T47D (cell line): Measurements from ENCODE around the gene RALGPS2.
"Not testable (repeated sequence)": the region's sequence is repeated elsewhere in the genome, so short reads cannot be mapped to it uniquely, and the experiment has no call there.

Source experiments
- DNase-seq, 2 experiments: peaks; one replicate each; pipeline versions ENCODE4 v3.0.0 to v3.0.0-alpha.2; 2011 to 2012; ENCODE audit warnings: low read depth in 1 of 2, low spot score in 1 of 2
- JUND ChIP-seq: IDR thresholded peaks from 2 replicates; pipeline ENCODE4 v1.6.1; 2012; ENCODE audit warnings: low read depth
- in situ Hi-C: cut with HindIII; loops from 2 replicates; pipeline ENCODE4 v1.10.0; 2016; ENCODE audit warnings: low sequenced_read_pairs, low pct_unique_long_range_greater_than_20kb

RALGPS2 gene

DNA sequence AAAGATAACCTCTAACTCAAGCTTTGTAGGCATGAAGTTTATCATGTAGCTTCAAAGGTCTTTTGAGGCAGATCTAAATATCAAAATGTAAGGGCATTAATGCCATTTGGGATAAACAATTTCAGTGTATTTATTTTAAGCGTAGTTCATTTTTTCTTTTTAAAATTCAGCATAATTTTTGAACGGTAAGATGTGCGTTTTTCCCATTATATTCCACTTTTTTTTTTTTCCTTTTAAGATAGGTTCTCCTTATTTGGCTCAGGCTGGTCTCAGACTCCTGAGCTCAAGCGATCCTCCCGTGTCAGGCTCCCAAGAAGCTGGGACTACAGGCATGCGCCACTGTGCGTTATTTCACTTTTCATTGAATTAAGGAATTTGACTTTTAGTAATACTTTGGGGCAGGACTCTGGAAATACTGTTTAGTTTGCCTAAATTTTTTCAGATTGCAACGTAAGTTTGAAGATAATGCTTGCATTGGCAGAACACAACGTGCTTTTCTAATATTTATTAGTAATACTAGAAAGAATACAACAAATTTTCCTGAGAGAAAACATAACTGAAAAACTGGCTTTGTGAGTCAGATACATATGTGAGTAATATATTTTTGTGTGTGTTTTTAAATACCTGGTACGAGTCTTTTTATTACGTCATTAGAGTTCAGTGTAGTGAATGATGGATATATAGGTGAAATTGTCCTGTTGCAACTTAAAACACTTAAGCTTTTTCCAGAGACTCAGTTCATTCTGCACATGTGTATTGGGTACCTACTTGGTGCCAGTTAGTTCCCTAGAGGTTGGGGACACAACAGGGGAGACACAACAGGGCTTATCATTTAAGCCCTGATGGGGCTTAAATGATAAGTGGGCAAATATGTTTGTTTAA, 2.2 kb downstream of the RALGPS2 start:
- in situ Hi-C loops: no loop called here
- no peak for TF ChIP-seq JUND
- peak in 1 of 2 experiments; percentile 30 for DNase-seq

DNA sequence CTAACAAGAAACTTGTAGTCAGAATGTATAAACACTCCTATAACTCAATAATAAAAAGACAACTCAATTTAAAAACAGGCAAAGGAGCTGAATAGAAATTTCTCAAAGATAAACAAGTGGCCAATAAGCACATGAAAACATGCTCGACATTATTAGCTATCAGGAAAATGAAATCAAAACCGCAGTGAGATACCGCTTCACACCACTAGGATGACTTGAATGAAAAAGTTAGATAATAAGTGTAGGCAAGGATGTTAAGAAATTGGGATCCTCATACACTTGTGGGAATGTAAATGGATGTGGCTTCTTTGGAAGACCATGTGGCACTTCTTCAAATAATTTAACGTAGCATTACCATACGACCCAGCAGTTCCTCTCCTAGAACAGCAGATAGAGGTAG, 8.9 kb downstream of the RALGPS2 start:
- no peak for TF ChIP-seq JUND
- in situ Hi-C loops: no loop called here
- no peak for DNase-seq

DNA sequence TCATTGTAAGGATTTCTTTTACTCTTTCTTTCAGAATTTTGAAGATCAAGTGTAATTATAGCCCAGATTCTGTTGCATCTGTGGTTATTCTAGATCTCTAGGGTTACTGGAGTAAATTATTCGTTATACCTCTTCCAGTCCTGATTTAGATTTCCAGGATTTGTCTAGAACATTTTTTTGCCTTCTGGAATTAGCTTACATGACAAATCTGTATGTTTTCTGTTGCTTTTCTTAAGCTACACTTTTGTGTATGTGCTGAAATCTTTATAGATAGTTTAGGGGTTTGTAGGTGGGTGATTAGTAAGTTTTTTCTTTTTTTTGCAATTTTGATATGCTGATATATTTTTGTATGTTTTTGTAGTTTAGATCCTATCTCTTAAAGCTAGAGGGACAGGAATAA, 13.7 kb downstream of the RALGPS2 start:
- in situ Hi-C loops: no loop called here
- DNase-seq: no peak
- TF ChIP-seq JUND: no peak

DNA sequence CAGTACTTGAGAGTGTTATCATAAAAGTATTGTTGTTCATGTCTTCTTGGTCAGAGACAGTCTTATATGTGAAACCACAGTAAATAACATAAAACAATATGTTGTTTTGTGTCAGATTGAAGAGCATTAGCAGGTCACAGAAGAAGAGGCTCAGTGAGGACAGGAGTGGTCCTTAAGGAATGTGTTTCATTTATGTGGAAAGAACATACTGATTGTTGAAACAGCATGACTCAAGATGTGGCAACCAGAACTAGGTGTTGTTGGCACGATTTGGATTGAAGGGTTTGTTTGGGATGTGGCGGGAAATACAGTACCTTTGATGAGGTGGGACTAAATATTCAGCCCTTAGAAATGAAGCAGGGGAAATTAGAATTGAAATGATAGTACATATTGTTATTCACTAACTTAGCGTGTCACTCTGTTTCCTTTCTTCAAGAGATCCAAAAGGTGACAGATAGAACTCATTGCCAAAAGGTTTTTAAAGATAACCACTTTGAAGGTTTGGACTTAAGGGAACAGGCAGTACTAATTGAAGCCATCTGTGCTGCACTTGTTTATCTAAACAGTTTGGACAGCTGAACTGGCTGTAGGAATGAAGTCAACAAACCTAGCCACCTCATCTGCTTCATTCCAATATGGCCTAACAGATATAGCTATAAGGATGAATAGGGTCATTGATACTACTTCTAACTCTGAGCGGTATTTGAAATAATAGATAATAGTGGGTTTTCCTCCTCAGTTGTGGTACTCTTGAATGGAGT, 14.4 kb downstream of the RALGPS2 start:
- no peak for DNase-seq
- no peak for TF ChIP-seq JUND
- in situ Hi-C loops: no loop called here

DNA sequence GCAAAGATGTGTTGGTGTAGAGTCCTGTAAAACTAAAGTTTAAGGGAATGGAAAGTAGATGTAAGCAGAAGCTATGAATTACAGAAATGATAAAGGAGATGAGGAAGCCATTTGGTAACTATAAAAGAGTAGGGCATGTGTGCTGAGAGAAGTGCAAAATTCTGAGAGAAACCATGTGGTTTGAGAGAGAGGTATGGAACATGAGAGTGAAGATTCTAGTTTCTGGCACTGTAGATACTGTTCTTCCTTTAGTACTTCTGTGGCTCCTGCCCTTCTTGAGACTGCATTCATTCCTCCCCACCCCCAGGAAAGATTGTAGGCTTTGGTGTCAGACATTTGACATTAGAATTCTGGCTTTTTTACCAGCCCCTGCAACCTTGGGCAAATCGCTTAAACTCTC, 15.4 kb downstream of the RALGPS2 start:
- in situ Hi-C loops: no loop called here
- no peak for TF ChIP-seq JUND
- no peak for DNase-seq

DNA sequence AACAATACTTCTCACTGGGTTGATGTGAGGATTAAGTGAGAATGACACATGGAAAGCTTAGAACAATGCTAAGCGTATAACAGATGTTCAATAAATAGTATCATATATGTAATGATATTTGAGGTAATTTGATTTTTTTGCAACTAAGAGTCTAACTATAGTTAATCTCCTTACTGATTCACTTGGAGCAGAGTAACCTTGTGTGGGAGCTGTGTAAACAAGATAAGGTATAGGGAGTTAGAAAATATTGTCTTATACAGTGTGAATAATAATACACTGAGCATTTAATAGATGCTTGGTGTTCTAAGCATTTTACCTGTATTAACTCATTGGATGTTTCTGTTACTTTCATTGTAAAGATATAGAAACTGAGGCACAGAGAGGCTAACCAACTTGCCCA, 15.9 kb downstream of the RALGPS2 start:
- no peak for TF ChIP-seq JUND

DNA sequence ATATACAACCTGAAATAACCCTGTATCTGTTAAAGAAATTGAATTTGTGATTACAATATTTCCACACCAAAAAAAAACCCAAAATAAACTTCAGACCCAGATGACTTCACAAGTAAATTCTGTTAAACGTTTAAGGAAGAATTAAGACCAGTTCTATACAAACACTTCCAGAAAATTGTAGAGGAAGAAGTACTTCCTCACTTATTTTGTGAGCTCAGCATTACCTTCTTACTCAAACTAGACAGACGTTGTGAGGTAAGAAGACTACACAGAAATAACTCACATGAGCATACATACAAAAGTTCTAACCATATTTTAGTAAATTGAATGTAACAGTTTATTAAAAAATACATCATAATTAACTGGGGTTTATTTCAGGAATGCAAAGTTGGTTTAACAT, 18.8 kb downstream of the RALGPS2 start:
- DNase-seq: no peak
- in situ Hi-C loops: no loop called here
- no peak for TF ChIP-seq JUND

More for the DNA sequence above, 15.9 kb downstream of the RALGPS2 start:
- no peak for DNase-seq
- in situ Hi-C loops: no loop called here

DNA sequence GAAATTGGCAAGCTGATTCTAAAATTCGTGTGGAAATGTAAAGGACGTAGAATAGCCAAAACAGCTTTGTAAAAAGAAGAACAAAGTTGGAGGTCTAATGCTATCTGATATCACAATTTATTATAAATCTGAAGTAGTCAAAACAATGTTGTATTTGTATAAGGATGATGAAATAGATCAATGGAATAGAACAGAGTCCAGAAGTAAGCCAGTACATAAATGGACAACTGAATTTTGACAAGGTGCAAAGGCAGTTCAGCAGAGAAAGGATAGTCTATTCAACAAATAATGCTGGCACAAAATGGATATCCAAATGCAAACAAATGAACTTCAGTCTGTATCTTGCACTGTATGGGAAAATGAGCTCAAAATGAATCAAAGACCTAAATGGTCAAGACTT, 20.2 kb downstream of the RALGPS2 start:
- no peak for TF ChIP-seq JUND
- in situ Hi-C loops: no loop called here
- no peak for DNase-seq

DNA sequence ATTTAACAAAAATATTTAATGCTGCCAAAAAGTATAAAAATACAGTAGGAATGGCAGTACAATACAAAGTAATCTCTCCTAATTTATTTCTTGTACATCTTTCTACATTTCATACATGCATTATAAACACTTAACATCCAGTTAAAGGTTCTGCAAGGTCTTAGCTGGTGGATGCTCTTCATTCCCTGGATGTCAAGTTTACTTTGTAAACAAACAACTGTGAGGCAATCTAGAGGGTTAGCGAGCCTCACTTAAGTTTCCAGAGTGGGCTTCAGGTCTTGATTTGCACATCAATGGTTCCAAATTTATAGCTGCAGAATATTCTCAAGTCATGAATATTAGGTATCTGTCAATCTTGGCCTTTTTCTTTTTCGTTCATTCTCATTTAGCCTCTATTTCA, 21.3 kb downstream of the RALGPS2 start:
- no peak for TF ChIP-seq JUND
- DNase-seq: no peak
- in situ Hi-C loops: no loop called here

DNA sequence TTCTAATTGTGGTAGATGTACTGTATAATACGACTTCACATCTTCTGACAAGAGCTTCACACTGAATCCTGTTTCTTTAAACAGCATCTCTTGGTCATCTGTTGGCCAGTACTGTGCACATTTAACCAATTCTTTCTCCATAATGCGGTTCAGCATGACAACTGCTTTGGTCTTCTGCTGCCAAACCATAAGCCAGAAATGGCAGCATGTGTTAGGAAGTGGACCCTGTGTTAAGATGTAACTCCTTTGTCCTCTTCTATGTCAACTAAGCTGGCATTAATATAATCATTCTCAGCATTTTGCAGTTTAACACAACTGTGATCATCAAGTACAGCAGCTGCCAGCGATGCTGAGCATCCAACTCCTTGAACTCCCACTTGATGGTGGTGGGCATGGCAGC, 22.3 kb downstream of the RALGPS2 start:
- in situ Hi-C loops, DNase-seq: not testable (repeated sequence)

DNA sequence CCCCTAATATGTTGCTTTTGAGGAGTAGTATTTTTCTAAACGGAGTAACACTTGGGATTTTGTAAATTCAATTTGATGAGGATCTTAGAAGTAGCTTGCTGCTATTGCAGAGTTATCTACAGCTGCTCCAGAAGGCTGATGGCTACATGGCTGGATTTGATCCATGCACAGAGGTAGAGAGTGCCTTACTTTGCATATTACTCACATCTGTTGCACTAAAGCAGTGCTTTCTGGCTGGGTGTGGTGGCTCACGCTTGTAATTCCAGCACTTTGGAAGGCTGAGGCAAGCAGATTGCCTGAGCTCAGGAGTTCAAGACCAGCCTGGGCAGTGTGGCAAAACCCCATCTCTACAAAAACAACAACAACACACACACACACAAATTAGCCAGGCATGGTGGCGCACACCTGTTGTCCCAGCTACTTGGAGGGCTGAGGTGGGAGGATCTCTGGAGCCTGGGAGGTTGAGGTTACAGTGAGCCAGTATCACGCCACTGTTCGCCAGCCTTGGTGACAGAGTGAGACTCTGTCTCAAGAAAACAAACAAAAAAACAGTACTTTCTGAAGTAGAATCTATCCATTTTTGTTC, 24.6 kb downstream of the RALGPS2 start:
- in situ Hi-C loops: no loop called here
- no peak for DNase-seq
- no peak for TF ChIP-seq JUND

DNA sequence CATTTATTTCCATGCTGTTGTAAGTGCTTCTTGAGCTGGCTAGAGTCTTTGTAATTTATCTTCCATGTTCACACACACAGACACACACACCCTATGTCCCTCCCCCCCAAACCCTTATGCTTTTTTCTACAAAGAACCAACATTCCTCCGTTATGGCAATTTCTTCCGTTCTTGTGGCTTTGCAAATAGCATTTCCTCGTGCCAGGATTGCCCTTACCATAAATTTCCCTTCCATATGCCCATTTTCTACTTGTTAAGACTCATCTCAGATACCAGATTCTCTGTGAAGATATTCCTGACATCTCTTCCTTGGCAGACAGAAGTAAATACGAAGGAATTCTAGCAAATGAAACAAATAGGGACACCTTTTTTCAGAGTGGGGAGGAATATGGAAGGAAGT, 26.0 kb downstream of the RALGPS2 start:
- no peak for DNase-seq
- no peak for TF ChIP-seq JUND
- in situ Hi-C loops: no loop called here

DNA sequence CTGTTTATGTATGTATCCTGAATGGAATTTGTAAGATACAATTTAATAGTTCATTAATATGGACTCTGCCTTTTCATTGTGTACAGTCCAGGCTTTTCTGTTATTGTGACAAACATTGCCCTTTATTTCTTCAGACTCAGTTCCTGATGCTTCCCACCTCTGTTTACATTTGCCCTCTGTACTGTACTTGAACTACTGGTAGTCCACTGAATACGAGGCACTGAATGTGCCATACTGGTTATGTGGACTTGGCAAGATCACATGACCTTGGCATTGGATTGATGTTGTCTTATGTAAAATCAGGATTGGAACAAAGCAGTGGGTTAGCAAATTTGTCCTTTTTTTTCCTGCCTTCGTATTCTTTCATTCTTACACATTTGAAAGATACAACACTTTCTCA, 27.8 kb downstream of the RALGPS2 start:
- peak in 1 of 2 experiments; percentile 39 for DNase-seq
- in situ Hi-C loops: no loop called here
- no peak for TF ChIP-seq JUND

DNA sequence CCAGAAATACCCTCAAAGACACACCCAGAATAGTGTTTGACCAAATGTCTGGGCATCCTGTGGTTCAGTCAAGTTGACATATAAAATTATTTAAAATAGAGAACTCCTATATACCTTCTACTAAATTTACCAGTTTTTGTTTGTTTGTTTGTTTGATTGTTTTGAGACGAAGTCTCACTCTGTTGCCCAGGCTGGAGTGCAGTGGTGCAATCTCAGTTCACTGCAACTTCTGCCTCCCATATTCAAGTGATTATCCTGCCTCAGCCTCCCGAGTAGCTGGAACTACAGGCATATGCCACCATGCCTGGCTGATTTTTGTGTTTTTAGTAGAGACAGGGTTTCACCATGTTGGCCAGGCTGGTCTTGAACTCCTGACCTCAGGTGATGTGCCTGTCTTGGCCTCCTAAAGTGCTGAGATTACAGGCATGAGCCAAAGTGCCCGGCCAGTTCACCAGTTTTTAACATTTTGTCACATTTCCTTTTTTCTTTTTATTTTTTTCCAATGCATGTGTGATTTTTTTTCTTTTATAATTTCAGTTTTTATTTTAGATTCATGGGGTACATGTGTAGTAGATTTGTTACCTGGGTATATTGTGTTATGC, 29.7 kb downstream of the RALGPS2 start:
- DNase-seq, in situ Hi-C loops: not testable (repeated sequence)
